Measurements from ENCODE around the gene SLC16A3.

Gene SLC16A3

DNA sequence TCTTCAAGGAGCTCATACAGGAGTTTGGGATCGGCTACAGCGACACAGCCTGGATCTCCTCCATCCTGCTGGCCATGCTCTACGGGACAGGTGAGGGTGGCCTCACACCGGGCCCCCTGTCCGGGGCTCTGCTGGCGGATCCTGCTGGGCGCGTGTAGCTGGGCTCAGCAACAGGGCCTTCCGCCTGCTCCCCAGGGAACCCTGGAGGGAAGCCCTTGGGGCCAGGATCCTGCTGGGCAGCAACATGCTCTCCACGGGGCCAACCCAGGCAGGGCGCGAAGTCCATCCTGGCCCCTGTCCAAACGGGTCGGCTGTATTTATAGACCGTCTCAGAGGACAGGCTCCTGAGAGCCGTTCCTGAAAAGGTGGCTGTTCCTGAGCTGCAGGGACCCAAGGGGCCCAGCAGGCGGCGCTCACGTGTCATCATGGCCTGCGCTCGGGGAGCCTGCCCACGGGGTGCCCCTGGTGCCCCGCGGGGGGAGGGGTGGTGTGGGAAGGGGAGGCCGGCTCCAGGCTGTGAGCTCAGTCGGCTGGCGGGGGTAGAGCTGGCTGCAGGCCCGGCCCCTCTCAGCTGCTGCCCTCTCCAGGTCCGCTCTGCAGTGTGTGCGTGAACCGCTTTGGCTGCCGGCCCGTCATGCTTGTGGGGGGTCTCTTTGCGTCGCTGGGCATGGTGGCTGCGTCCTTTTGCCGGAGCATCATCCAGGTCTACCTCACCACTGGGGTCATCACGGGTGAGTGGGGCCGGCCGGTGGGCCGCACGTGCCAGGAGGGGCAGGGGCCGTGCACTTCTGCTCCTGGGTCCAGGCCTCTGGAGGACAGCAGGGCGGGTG, 7.5 kb downstream of the SLC16A3 start:
- no peak for DNase-seq (ENCODE audit: low read depth)

- DNase-seq (ENCODE audit: low read depth): no peak
These were observed 8.4 kb downstream of the SLC16A3 start for GRCh38 chr17:82237083-82237745.

DNA sequence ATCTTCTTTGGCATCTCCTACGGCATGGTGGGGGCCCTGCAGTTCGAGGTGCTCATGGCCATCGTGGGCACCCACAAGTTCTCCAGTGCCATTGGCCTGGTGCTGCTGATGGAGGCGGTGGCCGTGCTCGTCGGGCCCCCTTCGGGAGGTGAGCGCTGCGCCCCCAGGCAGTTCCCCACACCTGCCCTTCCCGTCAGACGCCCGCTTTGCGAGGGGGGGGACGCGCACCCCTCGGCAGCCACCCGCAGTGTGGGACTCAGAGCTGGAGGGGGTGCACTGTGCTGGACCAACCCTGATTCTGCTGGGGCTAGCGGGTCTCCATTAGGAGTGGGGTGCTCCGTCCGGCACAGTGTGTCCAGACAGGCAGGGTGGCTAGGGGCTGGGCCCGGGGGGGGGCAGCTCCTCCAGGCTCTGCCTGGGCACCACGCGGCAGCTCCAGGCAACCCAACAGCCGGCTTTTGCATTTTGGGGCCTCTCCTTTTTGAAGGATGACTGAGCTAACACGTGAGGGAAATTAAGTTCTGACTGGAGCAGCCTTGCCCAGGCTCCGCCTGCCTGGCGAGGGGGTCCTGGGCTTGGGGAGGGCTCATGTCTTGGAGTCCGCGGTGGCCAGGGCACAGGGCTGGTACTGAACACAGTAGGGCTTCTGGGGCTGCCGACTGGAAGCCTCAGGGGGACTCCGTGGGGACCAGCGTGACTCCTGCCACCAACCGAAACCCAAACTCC, 9.1 kb downstream of the SLC16A3 start:
- DNase-seq (ENCODE audit: low read depth): no peak

GRCh38 chr17:82238472-82239201, 9.8 kb downstream of the SLC16A3 start:
- no peak for DNase-seq (ENCODE audit: low read depth)

GRCh38 chr17:82239401-82239925, 10.6 kb downstream of the SLC16A3 start:
- no peak for DNase-seq (ENCODE audit: low read depth)

DNA sequence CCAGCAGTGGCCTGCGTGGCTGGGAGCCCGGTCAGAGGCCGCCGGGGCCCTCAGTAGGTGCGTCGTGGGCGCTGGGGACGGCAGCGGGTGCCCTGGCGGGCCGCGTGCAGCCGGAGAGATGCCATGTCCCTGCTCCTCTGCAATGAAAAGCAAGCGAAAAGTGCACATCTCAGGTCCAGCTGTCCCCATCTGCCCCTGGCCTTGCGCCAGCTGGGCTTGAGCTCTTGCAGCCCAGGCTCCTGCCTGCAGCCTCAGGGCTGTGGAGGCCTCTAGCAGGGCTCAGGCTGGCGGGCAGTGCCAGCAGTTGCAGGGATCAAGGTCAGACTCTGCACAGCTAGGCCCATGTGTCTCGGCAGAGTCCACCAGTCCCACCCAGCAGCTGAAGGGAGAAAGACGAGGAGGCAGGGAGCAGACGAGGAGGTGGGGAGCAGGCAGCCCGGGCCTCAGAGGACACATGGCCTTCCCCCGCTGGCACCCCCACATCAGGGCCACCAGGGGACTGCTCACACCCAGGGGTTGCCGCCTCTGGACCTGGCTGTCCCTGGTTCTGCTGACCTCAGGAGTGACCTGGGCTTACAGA, 11.2 kb downstream of the SLC16A3 start:
- no peak for DNase-seq (ENCODE audit: low read depth)

GRCh38 chr17:82240506-82241182, 11.8 kb downstream of the SLC16A3 start:
- no peak for DNase-seq (ENCODE audit: low read depth)

GRCh38 chr17:82241183-82241925, 12.5 kb downstream of the SLC16A3 start:
- DNase-seq (ENCODE audit: low read depth): no peak

DNA sequence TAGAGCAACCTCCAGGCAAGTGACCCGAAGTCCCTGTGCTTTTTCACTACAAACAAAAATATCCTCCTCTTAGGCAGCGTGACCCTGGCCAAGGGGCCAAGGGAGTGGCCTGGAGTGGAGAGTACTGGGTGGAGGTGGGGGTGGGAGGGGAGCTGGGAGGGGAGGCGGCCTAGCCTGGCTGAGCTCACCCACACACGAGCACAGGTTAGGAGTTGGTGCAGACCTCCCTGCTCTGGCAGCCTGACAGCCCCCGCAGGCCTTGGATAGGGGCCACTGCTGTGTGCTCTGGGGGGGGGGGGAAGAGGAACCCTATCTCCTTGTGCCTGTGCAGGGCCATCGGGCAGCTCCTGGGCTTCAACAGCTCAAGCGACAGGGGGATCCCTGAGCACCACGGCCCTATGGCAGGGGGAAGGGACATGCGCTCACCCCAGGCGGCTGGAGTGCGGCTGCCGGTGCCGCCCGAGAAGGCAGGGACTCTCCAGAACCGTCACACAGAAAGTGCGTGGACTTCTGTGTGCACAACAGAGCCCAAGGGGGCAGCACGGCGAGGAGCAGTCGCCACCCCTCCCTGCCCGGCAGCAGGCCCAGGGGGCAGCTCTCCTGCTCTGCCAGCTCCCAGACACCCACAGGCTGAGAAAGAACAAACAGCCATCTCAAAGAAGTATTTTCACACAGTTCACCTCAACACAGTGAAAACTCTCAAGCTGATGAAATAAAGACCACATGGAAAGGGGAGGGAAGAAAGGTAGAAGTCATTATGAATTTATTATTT, 13.3 kb downstream of the SLC16A3 start:
- no peak for DNase-seq (ENCODE audit: low read depth)

GRCh38 chr17:82242698-82242976, 13.8 kb downstream of the SLC16A3 start:
- DNase-seq (ENCODE audit: low read depth): no peak

DNA sequence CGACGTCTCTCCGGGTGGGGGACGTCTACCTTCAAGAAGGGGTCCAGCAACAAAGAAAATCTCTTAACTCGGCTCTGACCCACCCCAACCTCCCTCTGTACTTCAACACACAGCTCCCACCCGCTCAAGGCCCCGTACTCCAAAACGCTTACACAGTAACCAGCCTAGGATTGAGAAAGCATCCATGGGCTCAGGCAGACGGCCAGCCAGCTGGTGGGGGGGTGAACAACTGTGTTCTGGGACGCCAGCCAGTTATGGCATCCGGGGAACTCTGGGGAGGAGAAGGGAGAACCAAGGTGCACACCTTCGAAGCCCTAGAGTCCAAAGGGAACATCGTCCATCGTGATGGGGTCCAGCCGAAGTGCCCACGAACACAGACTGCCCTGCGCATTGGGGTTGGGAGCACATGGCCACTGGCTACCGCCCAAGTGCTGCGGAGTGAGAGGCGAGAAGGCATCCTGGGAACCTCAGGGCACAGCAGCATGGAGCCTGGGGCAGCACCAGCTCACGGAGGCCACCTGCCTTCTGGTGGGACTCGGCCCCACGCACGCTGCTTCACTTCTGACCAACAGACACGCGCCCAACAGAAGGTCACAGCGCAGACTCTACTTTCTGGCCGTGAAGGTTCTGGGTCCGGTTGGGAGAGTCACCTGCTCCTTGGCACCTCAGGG, 14.3 kb downstream of the SLC16A3 start:
- peak; percentile 47 for DNase-seq (ENCODE audit: low read depth)

- DNase-seq (ENCODE audit: low read depth): no peak
These were observed 15.0 kb downstream of the SLC16A3 start for GRCh38 chr17:82243648-82244412.

- DNase-seq (ENCODE audit: low read depth): no peak
These were observed 15.7 kb downstream of the SLC16A3 start for GRCh38 chr17:82244413-82245133.

DNA sequence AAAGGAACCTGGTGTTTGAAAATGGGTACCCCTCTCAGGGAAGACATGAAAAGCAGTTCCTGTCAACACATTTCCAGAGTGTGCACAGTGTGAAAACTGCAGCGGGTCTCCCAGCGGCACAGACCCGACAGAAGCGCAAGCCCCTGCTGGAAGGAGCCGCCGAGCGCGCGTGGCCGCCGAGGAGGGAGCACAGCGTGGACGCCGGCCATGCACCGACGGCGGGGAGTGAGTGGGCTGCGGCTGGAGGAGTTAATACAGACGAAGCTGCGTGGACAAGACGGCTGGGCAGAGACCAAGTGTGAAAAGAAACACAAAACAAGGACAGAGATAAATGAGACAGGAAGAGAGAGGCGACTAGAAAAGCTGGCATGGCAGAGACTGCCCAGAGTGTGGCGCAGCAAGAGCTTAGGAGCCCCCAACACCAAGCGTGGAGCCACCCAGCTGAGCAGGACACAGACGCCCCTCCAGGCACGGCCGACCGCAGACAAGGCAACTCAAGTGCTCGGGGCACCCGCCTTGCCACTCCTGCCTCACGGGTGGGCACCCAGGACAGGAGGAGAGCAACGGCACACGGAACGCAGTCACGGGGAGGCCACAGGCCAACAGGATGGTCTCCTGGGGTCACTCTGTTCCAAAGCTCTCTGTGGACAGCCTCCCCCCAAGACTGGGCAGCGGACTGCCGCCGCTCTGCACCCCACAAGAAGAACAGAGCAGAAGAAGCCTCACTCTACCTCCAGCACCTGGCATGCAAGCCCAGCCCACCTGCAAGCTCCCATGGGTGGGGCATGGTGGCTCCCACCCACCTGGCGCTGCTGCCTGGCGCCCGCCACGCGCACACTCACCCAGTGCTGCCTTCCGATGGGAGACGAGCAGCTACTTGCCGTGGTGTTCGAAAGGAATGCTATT, 16.5 kb downstream of the SLC16A3 start:
- no peak for DNase-seq (ENCODE audit: low read depth)

- no peak for DNase-seq (ENCODE audit: low read depth)
These were observed 17.2 kb downstream of the SLC16A3 start for GRCh38 chr17:82246040-82246364.

DNA sequence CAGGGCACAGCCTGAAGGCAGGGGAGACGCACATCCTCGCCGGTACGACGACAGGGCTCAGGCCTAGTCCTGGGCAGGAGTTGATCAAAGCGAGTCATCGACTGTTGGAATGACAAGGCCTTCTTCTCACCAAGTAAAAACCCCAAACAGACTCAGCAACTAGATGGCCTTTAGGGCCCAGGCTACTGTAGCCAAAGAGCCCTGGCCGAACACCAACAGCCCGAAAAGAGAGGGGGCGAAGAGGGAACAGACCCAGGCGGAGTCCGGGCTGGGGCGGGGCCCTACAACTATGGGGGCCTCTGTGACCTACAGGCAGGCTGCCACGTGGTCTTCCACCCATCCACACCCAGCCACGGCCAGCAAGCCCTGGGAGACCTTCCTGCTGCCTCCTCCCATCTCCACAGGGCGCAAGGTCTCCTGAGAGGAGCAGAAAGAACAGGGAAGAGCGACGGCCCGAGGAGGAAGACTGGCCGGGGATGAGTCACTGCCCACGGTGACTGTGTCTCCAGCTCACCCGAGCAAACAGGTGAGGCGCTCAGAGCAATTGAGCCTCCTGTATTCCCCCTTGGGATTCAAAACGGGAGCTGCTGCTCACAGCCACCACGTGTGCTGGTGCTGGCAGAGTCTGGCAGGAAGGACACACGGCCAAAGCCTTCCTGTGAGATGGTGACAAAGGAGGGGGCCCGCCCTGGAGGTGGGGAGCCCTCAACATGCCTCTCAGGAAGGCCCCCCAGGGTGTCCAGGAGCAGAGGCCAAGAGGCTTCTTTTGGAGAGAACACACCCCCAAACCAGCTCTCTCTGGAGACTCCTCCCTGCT, 17.7 kb downstream of the SLC16A3 start:
- no peak for DNase-seq (ENCODE audit: low read depth)
